SK-MEL-5 (cell line): ENCODE results near the gene TNNI3K. TPM values are rescaled to one million over a fixed set of nuclear protein-coding genes. Genes with fewer than 3 reads are reported as not detected.
"Not testable (repeated sequence)": the region's sequence is repeated elsewhere in the genome, so short reads cannot be mapped to it uniquely, and the experiment has no call there.

Source experiments
- DNase-seq: peaks from one replicate; pipeline ENCODE4 v3.0.0-alpha.2; 2016; ENCODE audit warnings: low read depth, low spot score
- in situ Hi-C: cut with HindIII; loops from 2 replicates; pipeline ENCODE4 v1.10.0; 2016; ENCODE audit warnings: low sequenced_read_pairs, high pct_unique_total_duplicates, low pct_unique_long_range_greater_than_20kb
- polyA plus RNA-seq, 2 experiments: library from polyadenylated mRNA; depleted of rRNA; stranded (reverse); fragments of >200 nt; gene quantifications; 2 replicates each; pipeline ENCODE4 v1.2.3, GENCODE V29; 2015
- total RNA-seq: library from RNA; depleted of rRNA; stranded (reverse); fragments of >200 nt; shearing (Covaris generic); gene quantifications from 2 replicates; pipeline ENCODE4 v1.2.3, GENCODE V29; 2014; rRNA removed

The TNNI3K gene
- 0.64 and 1.4 TPM in 2 replicates for total RNA-seq
- 0.48 and 0.60 TPM in 2 replicates for polyA plus RNA-seq (2015; cell fraction: cytosol; rRNA removed)
- polyA plus RNA-seq (2015; cell fraction: nucleus; rRNA removed): 3.0 and 5.7 TPM in 2 replicates

GRCh38 chr1:74235153-74235552 lies at the start of gene TNNI3K:
Gene TNNI3K, plus strand, starts transcription at chr1:74235387. Its CDS starts 65 bp downstream, at chr1:74235452.
- DNase-seq: no peak
- in situ Hi-C loops: no loop called here

- in situ Hi-C loops: no loop called here
- no peak for DNase-seq
Observed at GRCh38 chr1:74193908-74194307, 41.3 kb upstream of the TNNI3K start.

- DNase-seq: no peak
- in situ Hi-C loops: no loop called here
Observed at GRCh38 chr1:74195339-74195738, 39.8 kb upstream of the TNNI3K start.

GRCh38 chr1:74197255-74197654 lies 37.9 kb upstream of the TNNI3K start:
- DNase-seq: no peak
- in situ Hi-C loops: no loop called here

- peak; percentile 93 for DNase-seq
- in situ Hi-C loops: no loop called here
Observed at GRCh38 chr1:74197657-74198552, 37.3 kb upstream of the TNNI3K start, which contains the start of the genes FPGT and LRRIQ3. Gene FPGT, plus strand, starts transcription at chr1:74198242. Its CDS starts 37 bp downstream, at chr1:74198279. Gene LRRIQ3, minus strand, starts transcription at chr1:74198176. Its CDS starts 14,492 bp downstream, at chr1:74183684.

GRCh38 chr1:74199504-74199903 lies 35.7 kb upstream of the TNNI3K start:
- DNase-seq: no peak
- in situ Hi-C loops: no loop called here

GRCh38 chr1:74205266-74205665 lies 29.9 kb upstream of the TNNI3K start:
- in situ Hi-C loops: no loop called here

GRCh38 chr1:74215229-74215628 lies 20.0 kb upstream of the TNNI3K start:
- no peak for DNase-seq
- in situ Hi-C loops: no loop called here

More at GRCh38 chr1:74205266-74205665, 29.9 kb upstream of the TNNI3K start:
- DNase-seq: no peak

GRCh38 chr1:74222701-74223100 lies 12.5 kb upstream of the TNNI3K start:
- in situ Hi-C loops: no loop called here
- DNase-seq: no peak

- in situ Hi-C loops: no loop called here
- DNase-seq: no peak
Observed at GRCh38 chr1:74223453-74223852, 11.7 kb upstream of the TNNI3K start.

- in situ Hi-C loops: no loop called here
- peak; percentile 19 for DNase-seq
Observed at GRCh38 chr1:74236440-74236839, 1.3 kb downstream of the TNNI3K start.

- no peak for DNase-seq
- in situ Hi-C loops: no loop called here
Observed at GRCh38 chr1:74237035-74237434, 1.8 kb downstream of the TNNI3K start.

- in situ Hi-C loops: no loop called here
- no peak for DNase-seq
Observed at GRCh38 chr1:74237787-74238186, 2.6 kb downstream of the TNNI3K start.

GRCh38 chr1:74245168-74245772 lies 10.1 kb downstream of the TNNI3K start:
- in situ Hi-C loops: no loop called here
- no peak for DNase-seq

GRCh38 chr1:74246315-74246714 lies 11.1 kb downstream of the TNNI3K start:
- DNase-seq: no peak
- in situ Hi-C loops: no loop called here

- DNase-seq: no peak
- in situ Hi-C loops: no loop called here
Observed at GRCh38 chr1:74247881-74248528, 12.8 kb downstream of the TNNI3K start.

- DNase-seq, in situ Hi-C loops: not testable (repeated sequence)
Observed at GRCh38 chr1:74253243-74253824, 18.1 kb downstream of the TNNI3K start.

- in situ Hi-C loops: no loop called here
- peak; percentile 83 for DNase-seq
Observed at GRCh38 chr1:74266001-74266400, 30.8 kb downstream of the TNNI3K start.
